ENCODE results near the gene VWA2.

The VWA2 gene

DNA sequence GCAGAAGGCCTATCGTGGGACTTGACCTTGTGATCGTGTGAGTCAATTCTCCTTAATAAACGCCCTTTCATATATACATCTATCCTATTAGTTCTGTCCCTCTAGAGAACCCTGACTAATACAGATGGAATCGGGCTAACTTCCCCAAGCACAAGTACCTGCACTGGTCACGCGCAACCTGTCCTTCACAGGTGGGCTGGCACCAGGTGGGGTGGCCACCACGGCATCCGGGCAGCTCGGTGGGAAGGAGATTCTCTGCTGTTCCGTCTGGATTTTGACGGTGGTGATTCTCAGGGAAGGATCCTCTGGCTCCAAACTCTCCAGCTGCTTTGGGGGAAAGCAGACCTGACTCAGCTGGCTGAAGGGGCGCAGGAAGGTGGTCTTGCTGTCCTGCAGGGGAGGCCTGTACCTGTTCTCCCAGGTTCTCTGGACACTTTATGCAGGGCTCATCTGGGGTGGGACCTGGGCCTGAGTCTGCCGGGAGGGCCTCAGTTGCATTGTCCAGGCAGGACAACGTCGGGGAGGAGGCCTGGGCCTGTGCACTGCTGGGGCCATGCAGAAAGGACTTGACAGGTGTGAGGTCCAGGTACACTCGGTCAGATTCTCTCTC, 61.1 kb downstream of the VWA2 start:
- DNase-seq (ENCODE audit: low spot score): no peak

GRCh38 chr10:114301177-114301576, 62.1 kb downstream of the VWA2 start:
- DNase-seq (ENCODE audit: low spot score): no peak

DNA sequence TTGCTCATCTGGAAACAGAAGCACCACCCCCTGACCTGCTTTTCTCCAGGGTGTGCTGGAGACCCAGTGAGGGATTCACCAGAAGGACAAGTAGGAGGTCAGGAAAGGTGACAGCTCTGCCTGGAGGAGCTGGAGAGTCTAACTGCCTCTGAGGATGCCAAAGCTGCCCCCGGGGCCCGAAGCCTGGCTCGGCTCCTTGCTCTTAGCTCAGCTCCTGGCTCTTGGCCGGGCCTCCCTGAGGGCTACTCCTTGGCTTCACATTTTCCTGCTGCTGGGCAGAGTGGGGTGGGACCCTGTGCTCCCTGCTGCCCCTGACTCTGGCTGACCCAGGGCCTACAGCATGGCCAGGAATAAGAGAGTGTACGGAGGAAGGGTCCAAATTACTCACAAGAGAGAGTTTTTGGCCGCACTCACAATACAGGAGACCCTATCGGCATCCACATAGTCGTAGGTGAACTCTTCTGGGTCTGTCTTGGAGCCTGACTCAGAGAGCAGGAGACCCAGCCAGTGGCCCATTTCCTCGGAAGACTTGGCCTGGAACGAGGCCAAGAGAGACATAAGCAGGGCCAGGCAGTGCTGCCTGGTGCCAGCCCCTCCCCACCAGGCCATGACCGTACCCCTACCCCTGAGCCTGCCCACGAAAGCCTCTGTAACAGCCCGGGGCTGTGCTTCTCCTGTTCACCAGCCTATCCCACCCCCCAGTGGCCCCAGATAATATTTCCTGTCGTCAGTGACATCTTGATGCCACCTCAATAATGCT, 63.1 kb downstream of the VWA2 start:
- no peak for DNase-seq (ENCODE audit: low spot score)

DNA sequence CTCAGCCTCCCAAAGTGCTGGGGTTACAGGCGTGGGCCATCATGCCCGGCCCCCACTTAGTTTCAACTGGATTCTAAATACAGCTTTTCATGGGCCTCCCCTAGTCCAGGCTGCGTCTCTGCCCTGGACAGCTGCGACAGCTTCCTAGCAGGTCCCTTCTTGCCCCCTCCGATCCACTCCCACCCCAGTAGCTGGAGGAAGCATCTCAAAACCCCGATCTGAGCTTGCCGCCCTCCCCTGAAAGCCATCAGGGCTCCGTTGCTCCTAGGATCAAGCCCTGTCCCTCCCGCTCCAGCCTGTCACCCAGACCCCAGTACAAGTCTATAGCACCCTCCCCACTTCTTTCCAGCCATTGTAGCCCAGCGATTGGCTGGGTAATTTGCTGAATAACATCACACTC, 64.5 kb downstream of the VWA2 start:
- no peak for DNase-seq (ENCODE audit: low spot score)

DNA sequence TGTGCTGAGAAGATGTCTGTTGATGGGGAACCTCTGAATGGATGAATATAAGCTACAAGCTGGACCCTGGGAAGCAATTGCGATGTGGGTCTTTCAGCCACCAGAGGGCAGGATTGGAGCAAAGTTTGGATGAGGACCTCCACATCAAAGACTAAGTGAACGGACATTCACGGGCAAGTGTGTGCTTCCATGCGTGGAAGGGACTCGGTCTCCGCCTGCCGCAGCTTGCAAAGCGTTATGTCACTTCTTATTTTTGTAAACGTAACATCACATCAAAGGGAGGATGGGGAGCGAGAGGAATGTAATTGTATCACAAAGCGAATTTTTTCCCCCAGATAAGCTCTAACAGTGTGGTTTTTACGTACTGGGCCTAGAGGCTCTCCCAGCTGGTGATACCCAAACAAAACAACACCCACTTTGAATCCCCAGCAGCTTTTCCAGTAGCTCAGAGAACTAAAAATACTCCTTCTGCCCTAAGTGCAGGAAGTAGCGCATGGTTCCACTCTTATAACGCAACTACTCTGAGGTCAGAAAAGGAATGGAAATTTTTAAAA, 65.0 kb downstream of the VWA2 start:
- peak; percentile 78 for DNase-seq (ENCODE audit: low spot score)

DNA sequence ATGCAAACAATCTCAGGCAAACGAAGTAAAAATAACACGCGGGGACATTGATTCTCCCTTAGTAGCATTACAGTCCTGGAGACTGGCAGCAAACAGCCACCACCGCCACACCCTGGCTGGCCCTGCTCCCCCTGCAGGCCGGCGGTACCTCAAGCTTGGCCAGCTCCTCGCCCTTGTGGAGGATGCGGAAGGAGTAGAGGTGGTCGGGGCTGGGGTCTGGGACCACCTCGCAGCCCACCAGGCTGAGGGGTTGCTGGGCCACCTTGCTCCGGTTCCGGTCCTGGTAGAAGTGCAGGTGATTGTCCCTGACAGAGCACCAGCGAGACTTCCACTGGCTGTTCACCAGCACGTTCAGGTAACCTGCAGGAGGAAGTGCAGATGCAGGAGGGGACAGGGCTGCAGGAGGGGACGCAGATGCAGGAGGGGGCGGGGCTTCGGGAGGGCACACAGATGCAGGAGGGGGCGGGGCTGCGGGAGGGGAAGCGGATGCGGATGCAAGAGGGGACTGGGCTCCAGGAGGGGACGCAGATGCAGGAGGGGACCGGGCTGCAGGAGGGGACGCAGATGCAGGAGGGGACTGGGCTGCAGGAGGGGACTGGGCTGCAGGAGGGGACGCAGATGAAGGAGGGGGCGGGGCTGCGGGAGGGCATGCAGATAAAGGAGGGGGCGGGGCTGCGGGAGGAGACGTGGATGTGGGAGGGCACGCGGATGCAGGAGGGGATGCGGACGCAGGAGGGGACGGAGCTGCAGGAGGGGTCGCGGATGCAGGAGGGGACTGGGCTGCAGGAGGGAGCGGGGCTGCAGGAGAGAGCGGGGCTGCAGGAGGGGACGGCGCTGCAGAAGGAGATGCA, 65.7 kb downstream of the VWA2 start:
- peak; percentile 31 for DNase-seq (ENCODE audit: low spot score)

DNA sequence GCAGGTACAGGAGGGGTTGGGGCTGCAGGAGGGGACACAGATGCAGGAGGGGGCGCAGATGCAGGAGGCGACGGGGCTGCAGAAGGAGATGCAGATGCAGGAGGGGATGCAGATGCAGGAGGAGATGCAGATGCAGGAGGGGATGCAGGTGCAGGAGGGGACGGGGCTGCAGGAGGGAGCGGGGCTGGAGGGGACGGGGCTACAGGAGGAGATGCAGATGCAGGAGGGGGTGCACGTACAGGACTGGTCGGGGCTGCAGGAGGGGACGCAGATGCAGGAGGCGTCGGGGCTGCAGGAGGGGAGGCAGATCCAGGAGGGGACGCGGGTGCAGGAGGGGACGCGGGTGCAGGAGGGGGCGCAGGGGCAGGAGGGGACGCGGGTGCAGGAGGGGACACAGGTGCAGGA, 66.5 kb downstream of the VWA2 start:
- no peak for DNase-seq (ENCODE audit: low spot score)

- peak; percentile 94 for DNase-seq (ENCODE audit: low spot score)
Observed at GRCh38 chr10:114306116-114306973, 67.3 kb downstream of the VWA2 start.

DNA sequence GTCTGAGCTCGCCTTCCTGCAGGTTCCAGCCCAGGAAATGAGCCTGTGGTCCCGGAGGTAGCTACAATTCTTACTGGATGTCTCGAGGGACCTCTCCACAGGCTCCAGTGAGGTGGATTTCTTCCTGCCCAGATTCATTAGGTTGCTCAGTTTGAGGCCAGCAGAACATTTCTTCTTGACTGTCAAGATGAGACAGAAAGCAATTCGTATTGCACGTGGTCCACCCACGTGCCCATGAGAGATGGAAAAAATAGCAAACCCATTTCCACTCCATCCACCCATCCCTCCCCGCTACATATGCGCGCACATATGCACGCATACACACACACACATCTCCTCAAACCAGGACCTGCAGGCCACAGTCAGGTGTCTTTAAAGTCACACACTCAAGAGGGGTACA, 68.7 kb downstream of the VWA2 start:
- DNase-seq (ENCODE audit: low spot score): no peak

GRCh38 chr10:114308531-114309363, 69.7 kb downstream of the VWA2 start:
- DNase-seq (ENCODE audit: low spot score): peak; percentile 65

- no peak for DNase-seq (ENCODE audit: low spot score)
Observed at GRCh38 chr10:114309364-114309651, 70.3 kb downstream of the VWA2 start.

DNA sequence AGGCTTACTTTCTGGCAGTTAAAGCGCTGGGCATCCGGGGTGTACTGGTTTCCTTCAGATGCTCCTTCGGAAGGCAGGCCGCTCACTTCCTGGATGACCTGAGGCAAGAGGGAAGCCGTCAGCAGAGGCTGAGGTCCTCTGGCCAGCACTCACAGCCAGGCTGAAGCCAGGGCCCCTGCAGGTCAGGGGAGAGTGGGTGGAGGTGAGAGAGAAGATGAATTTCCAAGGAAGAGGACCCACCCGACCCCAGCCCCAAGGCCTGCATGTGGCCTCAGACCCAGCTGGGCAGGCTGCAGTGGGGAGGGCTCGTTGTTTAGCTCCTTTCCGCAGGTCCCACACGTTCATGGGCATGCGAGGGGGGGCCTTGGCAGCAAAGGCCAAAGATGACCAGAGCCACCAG, 71.3 kb downstream of the VWA2 start:
- DNase-seq (ENCODE audit: low spot score): no peak

DNA sequence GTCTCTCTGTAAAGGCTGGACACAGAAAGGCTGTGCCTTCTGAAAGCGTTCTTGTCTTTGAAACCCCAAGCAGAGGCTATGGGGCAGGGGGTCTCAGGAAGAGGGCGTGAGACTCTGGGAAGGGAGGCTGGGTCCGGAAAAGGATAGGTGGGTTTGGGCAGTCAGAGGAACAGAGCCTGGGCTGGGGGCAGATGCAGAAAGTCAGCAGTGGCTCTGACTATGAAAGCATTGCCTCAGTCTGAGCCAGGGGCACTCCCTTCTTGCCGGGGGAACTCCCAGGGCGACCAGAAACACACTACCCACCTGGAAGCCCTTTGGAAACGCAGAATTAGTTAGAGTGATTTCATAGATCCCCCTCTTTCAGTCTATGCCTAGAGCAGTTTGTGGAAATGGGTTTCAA, 72.0 kb downstream of the VWA2 start:
- DNase-seq (ENCODE audit: low spot score): no peak

- DNase-seq (ENCODE audit: low spot score): no peak
Observed at GRCh38 chr10:114311496-114312209, 72.6 kb downstream of the VWA2 start.

GRCh38 chr10:114313139-114313538, 74.1 kb downstream of the VWA2 start:
- no peak for DNase-seq (ENCODE audit: low spot score)

GRCh38 chr10:114313866-114314265, 74.8 kb downstream of the VWA2 start:
- no peak for DNase-seq (ENCODE audit: low spot score)

DNA sequence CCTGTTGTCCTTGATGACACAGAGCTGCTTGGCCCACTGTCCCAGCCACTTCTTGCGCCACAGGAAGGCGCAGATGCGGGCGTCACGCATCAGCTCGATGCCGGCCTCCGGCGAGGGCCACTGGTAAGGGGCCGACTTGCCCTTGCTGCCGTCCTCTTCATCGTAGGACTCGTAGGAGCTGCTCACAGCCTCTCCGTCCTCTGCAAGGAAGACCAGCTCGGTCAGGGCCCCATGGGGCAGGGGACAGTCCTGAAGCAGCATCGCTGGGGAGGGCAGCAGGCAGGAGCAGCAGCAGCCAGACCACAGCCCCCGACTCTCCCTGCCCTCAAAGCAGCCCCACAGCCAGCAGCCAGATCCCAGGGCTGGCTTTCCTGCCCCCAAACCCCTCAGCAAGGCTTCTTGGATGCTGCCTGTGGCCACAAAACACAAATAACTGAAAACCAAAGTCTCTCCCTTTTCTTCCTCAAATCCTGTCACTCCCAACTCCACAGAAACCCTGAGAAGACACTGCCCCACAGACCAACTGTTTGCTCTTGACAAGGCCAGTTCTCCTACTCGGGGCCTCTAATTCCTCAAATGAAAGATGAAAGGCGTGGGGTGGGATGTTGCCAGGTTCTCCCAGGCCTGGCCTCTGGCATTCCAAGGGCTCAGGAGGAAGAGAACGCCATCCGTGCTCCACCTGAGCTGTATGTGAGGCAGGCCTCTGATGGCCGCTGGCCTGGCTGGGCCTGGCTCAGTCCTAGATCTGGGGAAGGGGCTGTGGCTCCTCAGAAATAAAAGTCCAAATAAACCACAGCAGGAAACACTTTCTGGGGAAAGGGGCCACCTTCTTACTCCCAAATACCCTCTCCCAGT, 76.7 kb downstream of the VWA2 start:
- DNase-seq (ENCODE audit: low spot score): no peak

DNA sequence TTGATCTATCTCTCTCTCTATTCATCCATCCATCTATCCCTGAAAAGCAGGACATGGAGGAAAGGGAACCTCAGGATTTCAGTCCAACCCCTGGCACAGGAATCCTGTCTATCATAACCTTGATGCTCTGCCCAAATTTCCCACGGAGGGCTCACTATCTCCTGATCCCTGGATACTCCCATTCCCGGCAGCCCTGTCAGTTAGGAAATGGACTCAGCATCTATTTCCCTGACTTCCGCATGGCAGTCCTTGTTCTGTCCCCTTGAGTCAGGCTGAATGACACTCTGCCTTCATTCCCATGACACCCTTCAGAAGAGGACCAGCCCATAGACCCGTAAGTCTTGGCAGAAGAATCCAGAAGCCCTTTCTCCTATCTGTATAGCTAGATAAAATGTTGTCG, 77.7 kb downstream of the VWA2 start:
- no peak for DNase-seq (ENCODE audit: low spot score)
